Nephron (organoid): ENCODE data around the gene EOGT.

Experiments
- H3K27ac Mint-ChIP-seq, 3 experiments: 2 replicates each; pipeline ENCODE4 v1.8.0; 2020; ENCODE audit warnings: mixed read lengths in 3 of 3, mild to moderate bottlenecking in 2 of 3, moderate library complexity in 1 of 3
- H3K27me3 Mint-ChIP-seq: 2 replicates; pipeline ENCODE4 v1.8.0; 2021; ENCODE audit warnings: low read depth, mild to moderate bottlenecking, moderate library complexity, mixed read lengths
- H3K36me3 Mint-ChIP-seq: 2 replicates; pipeline ENCODE4 v1.8.0; 2020; ENCODE audit warnings: low read depth, mixed read lengths
- H3K4me1 Mint-ChIP-seq: 2 replicates; pipeline ENCODE4 v1.8.0; 2020; ENCODE audit warnings: mixed read lengths
- H3K4me3 Mint-ChIP-seq, 3 experiments: 2 replicates each; pipeline ENCODE4 v1.8.0; 2020; ENCODE audit warnings: mild to moderate bottlenecking in 3 of 3, mixed read lengths in 3 of 3, moderate library complexity in 2 of 3
- H3K9me3 Mint-ChIP-seq: 2 replicates; pipeline ENCODE4 v1.8.0; 2020; ENCODE audit warnings: mixed read lengths
- TF ChIP-seq, protein P1 (sequence below), 3 experiments: fragments of 200-600 bp; sonication (generic); IDR thresholded peaks; one replicate each; pipeline ENCODE4 v1.5.0; 2021; ENCODE audit warnings: antibody characterized with exemption in 3 of 3; ENCODE audit not compliant: unreplicated experiment in 3 of 3

EOGT gene

DNA sequence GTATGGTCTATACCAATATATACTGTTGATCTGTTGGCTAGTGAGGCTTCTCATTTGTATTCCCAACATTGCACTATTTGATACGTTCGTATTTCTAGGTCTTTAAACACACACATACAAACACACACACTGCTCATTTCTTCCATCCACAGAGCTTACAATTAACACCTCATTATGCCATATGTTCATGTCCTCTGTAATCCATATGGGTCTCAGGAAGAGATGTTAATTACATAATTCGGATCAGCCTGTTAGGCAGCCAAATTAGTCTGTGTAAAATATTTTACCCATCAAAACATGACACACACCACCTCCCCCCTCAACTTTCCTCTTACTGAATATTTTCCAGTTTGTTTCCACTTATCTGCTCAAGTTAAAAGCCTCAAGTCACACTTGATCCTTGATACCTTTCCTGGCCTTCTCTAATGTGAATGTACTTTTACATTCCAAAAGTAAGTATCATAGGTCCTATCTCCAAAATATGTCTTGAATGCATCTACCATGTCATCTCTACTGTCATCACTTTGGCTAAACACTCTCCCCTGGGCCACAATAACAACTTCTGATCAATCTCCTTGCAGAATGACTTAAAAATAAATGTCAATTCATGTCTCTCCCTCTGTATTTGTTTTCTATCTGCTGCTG lies 28.2 kb downstream of the EOGT start:
- TF ChIP-seq, protein P1, sequence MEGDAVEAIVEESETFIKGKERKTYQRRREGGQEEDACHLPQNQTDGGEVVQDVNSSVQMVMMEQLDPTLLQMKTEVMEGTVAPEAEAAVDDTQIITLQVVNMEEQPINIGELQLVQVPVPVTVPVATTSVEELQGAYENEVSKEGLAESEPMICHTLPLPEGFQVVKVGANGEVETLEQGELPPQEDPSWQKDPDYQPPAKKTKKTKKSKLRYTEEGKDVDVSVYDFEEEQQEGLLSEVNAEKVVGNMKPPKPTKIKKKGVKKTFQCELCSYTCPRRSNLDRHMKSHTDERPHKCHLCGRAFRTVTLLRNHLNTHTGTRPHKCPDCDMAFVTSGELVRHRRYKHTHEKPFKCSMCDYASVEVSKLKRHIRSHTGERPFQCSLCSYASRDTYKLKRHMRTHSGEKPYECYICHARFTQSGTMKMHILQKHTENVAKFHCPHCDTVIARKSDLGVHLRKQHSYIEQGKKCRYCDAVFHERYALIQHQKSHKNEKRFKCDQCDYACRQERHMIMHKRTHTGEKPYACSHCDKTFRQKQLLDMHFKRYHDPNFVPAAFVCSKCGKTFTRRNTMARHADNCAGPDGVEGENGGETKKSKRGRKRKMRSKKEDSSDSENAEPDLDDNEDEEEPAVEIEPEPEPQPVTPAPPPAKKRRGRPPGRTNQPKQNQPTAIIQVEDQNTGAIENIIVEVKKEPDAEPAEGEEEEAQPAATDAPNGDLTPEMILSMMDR (IDR thresholded peaks at IDR 0.05; ENCODE audit: unreplicated experiment in 3 of 3): no peak
- no peaks in the 10 kb centered on the region for H3K4me1 Mint-ChIP-seq
- H3K36me3 Mint-ChIP-seq: peaks cover 29% of the 10 kb centered on the region
- H3K27me3 Mint-ChIP-seq: no peaks in the 10 kb centered on the region
- no peaks in the 10 kb centered on the region for H3K9me3 Mint-ChIP-seq
- H3K27ac Mint-ChIP-seq: no peak overlapping the region
- H3K4me3 Mint-ChIP-seq: no peak overlapping the region

DNA sequence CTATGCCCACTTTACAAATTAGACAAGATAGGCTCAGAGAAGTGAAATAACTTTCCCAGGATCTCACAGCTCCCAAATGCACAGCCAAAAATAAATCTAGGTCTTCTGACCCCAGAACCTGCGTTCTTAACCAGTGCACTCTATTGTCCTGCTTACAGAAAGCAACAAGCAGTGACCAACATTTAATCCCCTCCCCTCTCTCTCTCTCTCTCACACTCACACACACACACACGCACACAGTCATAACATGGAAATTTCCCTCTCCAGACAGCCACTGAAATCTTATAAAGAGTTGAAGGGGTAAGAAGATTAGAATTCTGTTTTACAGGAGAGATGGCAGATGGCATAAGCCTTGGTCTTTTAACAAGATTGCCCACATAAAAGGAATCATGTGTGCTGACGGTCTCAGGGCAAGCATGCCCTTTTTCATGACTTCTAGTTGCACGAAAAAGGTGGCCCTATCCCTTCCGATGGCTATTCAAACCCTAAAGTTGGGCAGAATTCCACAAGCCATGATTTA lies 29.4 kb downstream of the EOGT start:
- H3K4me1 Mint-ChIP-seq: no peaks in the 10 kb centered on the region
- no peaks in the 10 kb centered on the region for H3K27me3 Mint-ChIP-seq
- H3K4me3 Mint-ChIP-seq: no peak overlapping the region
- peaks cover 29% of the 10 kb centered on the region for H3K36me3 Mint-ChIP-seq
- no peak overlapping the region for H3K27ac Mint-ChIP-seq
- TF ChIP-seq, protein P1 (IDR thresholded peaks at IDR 0.05; ENCODE audit: unreplicated experiment in 3 of 3): no peak
- H3K9me3 Mint-ChIP-seq: no peaks in the 10 kb centered on the region

DNA sequence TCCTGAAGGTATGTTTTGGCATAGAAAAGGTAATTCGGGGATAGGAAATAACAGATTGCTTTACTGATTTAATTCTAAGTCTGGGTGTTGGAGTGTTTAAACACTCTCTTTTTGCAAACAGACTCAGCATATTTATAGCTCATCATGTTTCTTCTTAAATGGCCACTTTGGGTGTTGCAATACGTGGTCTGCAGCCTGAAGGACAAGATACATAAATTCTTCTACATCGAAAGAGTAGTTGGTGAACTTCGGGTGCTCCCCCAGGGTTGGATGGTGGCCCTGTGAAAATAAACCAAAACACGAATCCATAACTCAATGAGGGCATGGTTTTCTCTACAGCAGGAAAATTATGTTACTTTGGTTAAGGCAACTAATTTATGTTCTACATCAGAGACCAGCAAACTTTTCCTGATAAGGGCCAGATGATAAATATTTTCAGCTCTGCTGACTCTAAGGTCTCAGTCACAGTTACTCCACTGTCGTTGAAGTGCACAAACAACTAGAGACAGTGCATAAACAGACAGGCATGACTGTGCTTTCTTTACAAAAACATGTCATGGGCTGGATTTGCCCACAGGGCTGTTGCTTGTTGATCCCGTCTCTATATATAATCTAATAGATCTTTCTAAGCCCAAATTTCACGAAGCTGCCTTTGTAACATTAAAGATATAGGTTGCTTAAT lies 35.9 kb downstream of the EOGT start:
- H3K27ac Mint-ChIP-seq: peak overlapping the region in 1 of 3 experiments; percentile 13
- no peaks in the 10 kb centered on the region for H3K27me3 Mint-ChIP-seq
- H3K36me3 Mint-ChIP-seq: peaks cover 12% of the 10 kb centered on the region
- no peak overlapping the region for H3K4me3 Mint-ChIP-seq
- no peaks in the 10 kb centered on the region for H3K9me3 Mint-ChIP-seq
- H3K4me1 Mint-ChIP-seq: no peaks in the 10 kb centered on the region
- TF ChIP-seq, protein P1 (IDR thresholded peaks at IDR 0.05; ENCODE audit: unreplicated experiment in 3 of 3): no peak

DNA sequence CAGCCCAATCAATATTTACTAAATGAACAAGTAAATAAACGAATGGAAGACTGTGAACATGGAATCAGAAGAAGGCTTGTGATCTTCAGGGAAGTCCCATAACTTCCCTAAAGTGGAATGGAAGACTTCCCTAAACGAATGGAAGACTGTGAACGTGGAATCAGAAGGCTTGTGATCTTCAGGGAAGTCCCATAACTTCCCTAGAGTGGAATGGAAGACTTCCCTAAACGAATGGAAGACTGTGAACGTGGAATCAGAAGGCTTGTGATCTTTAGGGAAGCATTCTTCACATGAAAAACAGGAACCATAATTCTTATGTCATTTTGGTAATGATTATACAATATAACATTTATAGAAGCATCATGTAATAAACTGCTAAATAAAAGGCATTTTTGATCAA lies 38.8 kb downstream of the EOGT start:
- no peaks in the 10 kb centered on the region for H3K4me1 Mint-ChIP-seq
- H3K9me3 Mint-ChIP-seq: no peaks in the 10 kb centered on the region
- H3K27me3 Mint-ChIP-seq: no peaks in the 10 kb centered on the region
- no peak overlapping the region for H3K4me3 Mint-ChIP-seq
- peaks cover 8% of the 10 kb centered on the region for H3K36me3 Mint-ChIP-seq
- TF ChIP-seq, protein P1 (IDR thresholded peaks at IDR 0.05; ENCODE audit: unreplicated experiment in 3 of 3): no peak
- H3K27ac Mint-ChIP-seq: no peak overlapping the region

DNA sequence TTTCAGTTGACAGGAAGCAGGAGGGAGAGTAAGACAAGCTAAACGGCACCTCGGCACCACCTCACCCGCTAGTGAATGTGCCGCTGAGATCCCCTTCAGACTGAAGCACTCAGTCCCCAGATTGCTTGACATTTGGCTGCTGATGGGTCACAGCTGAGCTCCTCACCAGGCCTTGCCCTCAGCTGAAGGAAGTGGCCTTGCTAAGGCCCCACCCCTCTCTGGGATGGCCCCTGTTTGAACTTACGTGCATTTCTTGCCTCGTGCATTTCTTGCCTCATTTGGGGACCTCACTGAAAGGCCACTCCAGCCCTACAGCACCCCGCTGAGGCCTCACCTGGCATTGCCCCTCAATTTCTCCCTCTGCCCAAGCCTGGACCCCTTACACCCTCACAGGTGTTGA lies 39.8 kb downstream of the EOGT start:
- H3K4me3 Mint-ChIP-seq: no peak overlapping the region
- TF ChIP-seq, protein P1 (IDR thresholded peaks at IDR 0.05; ENCODE audit: unreplicated experiment in 3 of 3): no peak
- no peaks in the 10 kb centered on the region for H3K9me3 Mint-ChIP-seq
- peaks cover 8% of the 10 kb centered on the region for H3K36me3 Mint-ChIP-seq
- no peaks in the 10 kb centered on the region for H3K4me1 Mint-ChIP-seq
- no peak overlapping the region for H3K27ac Mint-ChIP-seq
- H3K27me3 Mint-ChIP-seq: no peaks in the 10 kb centered on the region
